GM15510 (cell line): Measurements from ENCODE around the gene PWWP2B.

Source experiments
- POLR2A ChIP-seq: IDR thresholded peaks from 3 replicates; pipeline ENCODE4 v1.6.1; 2011; ENCODE audit warnings: borderline replicate concordance; ENCODE audit not compliant: insufficient read length; ENCODE audit errors: extremely low read depth

Gene PWWP2B

GRCh38 chr10:132445516-132446194 lies 48.7 kb downstream of the PWWP2B start:
- no peak for TF ChIP-seq POLR2A

GRCh38 chr10:132446195-132446581 lies 49.2 kb downstream of the PWWP2B start:
- TF ChIP-seq POLR2A, result no peak

- TF ChIP-seq POLR2A, result no peak
Measured at GRCh38 chr10:132446661-132447445, 49.9 kb downstream of the PWWP2B start.

- TF ChIP-seq POLR2A, result no peak
Measured at GRCh38 chr10:132447446-132448247, 50.6 kb downstream of the PWWP2B start.

- no peak for TF ChIP-seq POLR2A
Measured at GRCh38 chr10:132448248-132448731, 51.3 kb downstream of the PWWP2B start.

GRCh38 chr10:132449051-132449810 lies 52.2 kb downstream of the PWWP2B start:
- TF ChIP-seq POLR2A, result no peak

- no peak for TF ChIP-seq POLR2A
Measured at GRCh38 chr10:132449811-132450181, 52.8 kb downstream of the PWWP2B start.

- no peak for TF ChIP-seq POLR2A
Measured at GRCh38 chr10:132450466-132450824, 53.4 kb downstream of the PWWP2B start.

- no peak for TF ChIP-seq POLR2A
Measured at GRCh38 chr10:132450825-132451505, 54.0 kb downstream of the PWWP2B start.

- no peak for TF ChIP-seq POLR2A
Measured at GRCh38 chr10:132451506-132452215, 54.7 kb downstream of the PWWP2B start.

- TF ChIP-seq POLR2A, result no peak
Measured at GRCh38 chr10:132452216-132452650, 55.2 kb downstream of the PWWP2B start.

- TF ChIP-seq POLR2A, result peak; percentile 23
Measured at GRCh38 chr10:132452651-132453469, 55.9 kb downstream of the PWWP2B start.
